ENCODE results near the gene TBPL2.
"Not testable (repeated sequence)": the region's sequence is repeated elsewhere in the genome, so short reads cannot be mapped to it uniquely, and the experiment has no call there.

The TBPL2 gene

GRCh38 chr14:55438066-55438683 is 2.2 kb downstream of the TBPL2 start:
- DNase-seq = no peak

GRCh38 chr14:55436931-55437330 is 3.5 kb downstream of the TBPL2 start:
- DNase-seq = no peak

- no peak for DNase-seq
Observed at GRCh38 chr14:55436519-55436918, 3.9 kb downstream of the TBPL2 start.

GRCh38 chr14:55434805-55435174 is 5.6 kb downstream of the TBPL2 start:
- no peak for DNase-seq

- DNase-seq = no peak
Observed at GRCh38 chr14:55433880-55434804, 6.3 kb downstream of the TBPL2 start.

- no peak for DNase-seq
Observed at GRCh38 chr14:55432628-55433027, 7.8 kb downstream of the TBPL2 start.

GRCh38 chr14:55430024-55430690 is 10.3 kb downstream of the TBPL2 start:
- DNase-seq = peak; percentile 21

GRCh38 chr14:55427439-55427838 is 13.0 kb downstream of the TBPL2 start:
- no peak for DNase-seq

- DNase-seq = no peak
Observed at GRCh38 chr14:55426891-55427290, 13.5 kb downstream of the TBPL2 start.

- DNase-seq = no peak
Observed at GRCh38 chr14:55425091-55425490, 15.3 kb downstream of the TBPL2 start.

GRCh38 chr14:55423969-55424368 is 16.4 kb downstream of the TBPL2 start:
- DNase-seq = no peak

GRCh38 chr14:55422338-55422737 is 18.1 kb downstream of the TBPL2 start:
- not testable (repeated sequence) for DNase-seq

- no peak for DNase-seq
Observed at GRCh38 chr14:55419663-55420062, 20.8 kb downstream of the TBPL2 start.

- no peak for DNase-seq
Observed at GRCh38 chr14:55418411-55418810, 22.0 kb downstream of the TBPL2 start.

- no peak for DNase-seq
Observed at GRCh38 chr14:55417955-55418354, 22.5 kb downstream of the TBPL2 start.

GRCh38 chr14:55416866-55417265 is 23.6 kb downstream of the TBPL2 start:
- DNase-seq = no peak

- no peak for DNase-seq
Observed at GRCh38 chr14:55414551-55414950, 25.9 kb downstream of the TBPL2 start.

GRCh38 chr14:55412676-55413075 is 27.7 kb downstream of the TBPL2 start:
- no peak for DNase-seq

GRCh38 chr14:55411426-55412389 is 28.7 kb downstream of the TBPL2 start, which contains the start of gene ATG14:
Gene ATG14, minus strand, starts transcription at chr14:55411830. Its CDS starts 8 bp downstream, at chr14:55411822.
- DNase-seq = peak; percentile 58

- DNase-seq = no peak
Observed at GRCh38 chr14:55410876-55411275, 29.5 kb downstream of the TBPL2 start.

- no peak for DNase-seq
Observed at GRCh38 chr14:55404173-55404854, 36.1 kb downstream of the TBPL2 start.

- DNase-seq = no peak
Observed at GRCh38 chr14:55401751-55402150, 38.7 kb downstream of the TBPL2 start.

Measured in KG1 (cell line).